GM12864 (cell line): Measurements from ENCODE around the gene OSBP2.
"Not testable (repeated sequence)": the region's sequence is repeated elsewhere in the genome, so short reads cannot be mapped to it uniquely, and the experiment has no call there.

Experiments
- DNase-seq: peaks from one replicate; pipeline ENCODE4 v3.0.0-alpha.2; 2011; ENCODE audit warnings: low read depth
- H3K4me3 ChIP-seq: 2 replicates; pipeline ENCODE4 v1.5.1; 2011; ENCODE audit warnings: mild to moderate bottlenecking, low read depth, low read length, control low read depth
- TF ChIP-seq, protein P1 (sequence below): IDR thresholded peaks from 2 replicates; pipeline ENCODE4 v1.5.1; 2011; ENCODE audit warnings: low read depth, mild to moderate bottlenecking, moderate library complexity, low read length, control low read depth, inconsistent platforms; ENCODE audit errors: missing control alignments

OSBP2 gene

DNA sequence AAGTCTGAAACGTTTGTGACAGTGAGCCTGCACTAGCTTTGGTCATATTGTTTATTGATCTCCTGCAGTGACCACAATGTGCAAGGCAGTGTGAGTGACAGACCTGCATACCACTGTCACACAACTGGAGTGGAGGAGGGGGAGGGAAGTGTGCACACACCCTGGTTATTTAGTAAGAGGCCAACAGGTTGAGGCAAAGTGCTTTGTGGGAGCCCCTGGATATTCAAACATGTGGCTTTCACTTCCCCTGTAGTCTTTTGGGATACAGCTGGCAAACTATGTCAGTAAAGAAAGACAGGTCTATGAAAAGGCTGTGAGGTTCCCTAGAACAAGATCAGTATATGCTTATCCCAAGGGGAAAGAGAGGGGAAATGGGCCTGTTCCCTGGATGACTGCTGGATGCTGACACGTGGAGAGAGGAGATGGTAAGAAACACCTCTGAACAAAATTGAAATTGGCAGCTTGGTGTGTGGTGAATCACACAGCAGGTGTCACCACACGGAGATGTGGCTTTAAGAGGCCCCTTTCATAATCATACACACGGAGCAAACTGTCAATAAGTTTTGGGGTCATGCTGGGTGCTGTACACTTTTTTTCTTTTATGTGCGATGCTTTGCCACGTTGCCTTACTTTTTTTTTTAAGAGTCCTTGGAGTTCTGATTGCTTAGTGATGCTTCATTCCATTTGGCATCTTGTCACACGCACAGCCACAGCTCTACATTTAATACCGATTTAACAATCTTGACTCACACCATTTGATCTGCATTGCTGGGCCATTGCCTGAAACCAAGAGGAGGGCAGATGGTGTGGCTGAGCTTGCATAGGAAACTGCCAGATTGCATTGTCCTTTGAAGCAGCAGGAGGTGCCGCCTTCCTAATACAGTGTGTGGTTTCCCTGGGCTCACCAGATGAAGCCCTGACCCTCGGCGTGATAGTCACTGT lies 11.3 kb downstream of the OSBP2 start:
- H3K4me3 ChIP-seq: no peak overlapping the region
- DNase-seq: peak; percentile 67
- TF ChIP-seq, protein P1, sequence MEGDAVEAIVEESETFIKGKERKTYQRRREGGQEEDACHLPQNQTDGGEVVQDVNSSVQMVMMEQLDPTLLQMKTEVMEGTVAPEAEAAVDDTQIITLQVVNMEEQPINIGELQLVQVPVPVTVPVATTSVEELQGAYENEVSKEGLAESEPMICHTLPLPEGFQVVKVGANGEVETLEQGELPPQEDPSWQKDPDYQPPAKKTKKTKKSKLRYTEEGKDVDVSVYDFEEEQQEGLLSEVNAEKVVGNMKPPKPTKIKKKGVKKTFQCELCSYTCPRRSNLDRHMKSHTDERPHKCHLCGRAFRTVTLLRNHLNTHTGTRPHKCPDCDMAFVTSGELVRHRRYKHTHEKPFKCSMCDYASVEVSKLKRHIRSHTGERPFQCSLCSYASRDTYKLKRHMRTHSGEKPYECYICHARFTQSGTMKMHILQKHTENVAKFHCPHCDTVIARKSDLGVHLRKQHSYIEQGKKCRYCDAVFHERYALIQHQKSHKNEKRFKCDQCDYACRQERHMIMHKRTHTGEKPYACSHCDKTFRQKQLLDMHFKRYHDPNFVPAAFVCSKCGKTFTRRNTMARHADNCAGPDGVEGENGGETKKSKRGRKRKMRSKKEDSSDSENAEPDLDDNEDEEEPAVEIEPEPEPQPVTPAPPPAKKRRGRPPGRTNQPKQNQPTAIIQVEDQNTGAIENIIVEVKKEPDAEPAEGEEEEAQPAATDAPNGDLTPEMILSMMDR: no peak

DNA sequence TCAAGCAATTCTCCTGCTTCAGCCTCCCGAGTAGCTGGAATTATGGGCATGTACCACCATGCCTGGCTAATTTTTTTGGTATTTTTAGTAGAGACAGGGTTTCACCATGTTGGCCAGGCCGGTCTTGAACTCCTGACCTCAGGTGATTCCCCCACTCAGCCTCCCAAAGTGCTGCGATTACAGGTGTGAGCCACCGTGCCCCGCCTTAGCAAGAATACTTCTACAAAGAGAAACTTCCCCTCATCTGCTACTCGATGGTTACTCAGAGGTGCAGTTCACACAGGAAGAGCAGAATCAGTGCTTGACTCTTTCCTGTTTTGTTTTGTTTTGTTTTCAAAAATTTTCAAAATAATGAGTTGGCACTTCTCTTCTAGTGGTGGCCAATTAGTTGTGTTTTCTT lies 15.3 kb downstream of the OSBP2 start:
- peak; percentile 10 for DNase-seq
- not testable (repeated sequence) for H3K4me3 ChIP-seq

DNA sequence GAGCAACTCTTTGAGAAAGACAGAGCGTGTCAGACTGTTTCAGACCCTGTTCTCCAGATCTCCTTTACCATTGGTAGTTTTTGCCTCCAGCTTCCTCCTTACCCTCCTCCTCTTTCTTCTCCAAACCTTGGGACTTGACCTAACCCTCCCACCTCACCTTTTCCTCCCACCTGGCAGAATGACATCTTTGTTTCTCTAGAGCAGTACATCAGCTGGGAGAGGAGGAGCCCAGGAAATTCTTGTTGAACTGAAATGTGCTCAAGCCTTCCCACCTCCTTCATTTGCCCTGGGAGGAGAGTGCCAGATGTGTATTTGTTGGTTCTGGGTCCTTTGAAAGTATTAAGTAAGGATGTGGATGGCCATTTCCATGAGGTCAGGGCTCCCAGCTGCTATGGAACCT lies 17.4 kb downstream of the OSBP2 start:
- no peak for DNase-seq
- TF ChIP-seq, protein P1: no peak
- no peak overlapping the region for H3K4me3 ChIP-seq

DNA sequence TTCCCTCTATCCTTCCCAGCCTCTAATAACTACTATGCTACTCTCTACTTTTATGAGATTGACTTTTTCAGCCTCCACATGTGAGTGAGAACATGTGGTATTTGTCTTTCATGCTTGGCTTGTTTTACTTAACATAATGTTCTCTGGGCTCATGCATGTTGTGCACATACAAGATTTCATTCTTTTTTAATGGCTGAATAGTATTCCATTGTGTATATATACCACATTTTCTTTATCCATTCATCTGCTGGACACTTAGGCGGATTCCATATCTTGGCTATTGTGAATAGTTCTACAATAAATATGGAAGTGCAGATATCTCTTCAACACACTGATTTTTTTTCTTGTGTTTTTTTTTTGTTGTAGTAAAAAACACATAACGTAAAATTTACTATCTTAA lies 19.4 kb downstream of the OSBP2 start:
- TF ChIP-seq, protein P1: no peak
- no peak overlapping the region for H3K4me3 ChIP-seq
- no peak for DNase-seq

DNA sequence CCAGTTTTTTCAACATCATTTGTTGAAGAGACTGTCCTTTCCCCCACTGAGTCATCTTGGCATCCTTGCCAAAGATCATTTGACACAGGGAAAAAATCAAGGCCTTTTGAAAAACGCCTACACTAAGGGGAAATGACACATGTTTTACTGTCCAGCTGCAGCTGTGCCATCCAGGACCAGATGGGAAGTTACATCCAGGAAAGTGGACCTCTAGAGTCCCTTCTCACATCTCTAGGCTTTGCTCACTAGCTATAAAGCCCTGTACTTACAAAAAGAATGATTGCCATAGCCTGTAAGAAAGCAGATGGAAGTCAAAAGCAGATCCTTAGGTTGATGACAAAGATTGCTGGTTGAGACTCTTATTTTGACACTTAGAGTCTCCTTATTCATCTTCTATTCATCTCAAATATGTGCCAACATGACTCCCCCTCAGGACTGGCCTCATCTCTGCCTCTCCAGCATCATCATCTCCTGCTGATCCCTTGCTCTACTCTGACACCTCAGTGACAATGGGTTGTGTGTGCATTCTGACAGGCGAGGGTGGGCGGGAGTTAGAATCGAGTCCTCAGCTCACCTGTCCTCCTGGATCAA lies 22.8 kb downstream of the OSBP2 start:
- H3K4me3 ChIP-seq: no peak overlapping the region
- no peak for DNase-seq
- TF ChIP-seq, protein P1: no peak

DNA sequence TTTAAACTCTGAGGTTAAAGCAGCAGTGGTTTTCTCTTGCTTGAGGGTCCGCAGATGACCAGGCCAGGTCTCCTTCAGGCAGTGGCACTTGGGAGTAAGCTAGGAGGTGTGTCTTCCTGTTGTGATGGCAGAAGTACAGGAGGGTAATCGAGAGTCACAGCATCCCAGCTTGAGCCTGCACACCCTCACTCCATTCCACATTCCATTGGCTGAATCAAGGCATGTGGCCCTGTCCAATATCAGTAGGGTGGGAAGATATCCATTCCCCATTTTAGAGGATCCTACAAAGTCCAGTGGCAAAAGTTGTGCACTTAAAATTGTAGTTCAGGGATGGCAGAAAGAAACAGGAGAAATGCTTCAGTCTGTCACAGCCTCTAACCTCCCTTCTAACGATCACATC lies 23.3 kb downstream of the OSBP2 start:
- TF ChIP-seq, protein P1: no peak
- H3K4me3 ChIP-seq: no peak overlapping the region

DNA sequence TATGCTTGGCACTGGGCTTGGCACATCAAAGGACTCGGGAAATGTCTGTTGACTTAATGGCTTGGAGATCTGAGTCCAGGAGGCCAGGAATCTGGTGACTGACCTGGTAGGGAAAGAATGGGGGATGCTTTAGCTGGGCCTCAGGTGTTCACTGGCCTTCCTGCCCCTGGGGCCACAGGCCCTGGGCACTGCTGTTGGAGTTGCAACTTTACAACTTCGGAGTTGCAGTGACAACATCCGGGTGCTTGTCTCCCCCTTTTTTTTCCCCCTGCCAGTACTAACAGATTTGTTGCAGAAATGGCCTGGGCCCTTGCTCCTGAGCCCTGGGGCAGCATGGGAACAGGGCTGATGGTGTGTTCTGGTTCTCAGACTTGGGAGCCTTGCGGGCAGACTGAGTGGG lies 23.8 kb downstream of the OSBP2 start:
- DNase-seq: no peak
- TF ChIP-seq, protein P1: no peak
- no peak overlapping the region for H3K4me3 ChIP-seq

More for the DNA sequence above, 23.3 kb downstream of the OSBP2 start:
- no peak for DNase-seq
